Erythroblast (primary cell): ENCODE data around the gene TFAP2D.

Experiments
- GATA1 ChIP-seq: IDR thresholded peaks from 2 replicates; pipeline ENCODE4 v1.6.1; 2011; ENCODE audit warnings: low read depth, mild to moderate bottlenecking, control low read depth, low read length, moderate library complexity
- POLR2A ChIP-seq: IDR thresholded peaks from 2 replicates; pipeline ENCODE4 v1.6.1; 2011; ENCODE audit warnings: mild to moderate bottlenecking, low read length

DNA sequence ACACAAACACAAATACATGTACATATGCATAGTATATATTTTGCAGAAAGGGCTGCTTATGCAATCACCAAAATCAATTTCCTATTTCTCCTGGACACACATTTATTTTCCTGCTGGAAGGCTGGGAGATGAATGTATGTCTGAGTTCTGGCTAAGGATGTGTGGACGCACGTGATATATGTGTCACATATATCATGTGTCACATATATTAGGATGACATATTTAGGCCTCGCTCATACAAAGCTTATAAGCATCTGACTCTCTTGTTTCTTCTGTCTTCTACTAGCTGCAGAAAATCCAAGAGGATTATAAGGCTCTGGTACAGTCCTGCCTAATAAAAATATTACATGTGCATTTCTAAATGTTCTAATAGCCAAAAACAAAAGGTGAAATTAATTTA lies 47.2 kb upstream of the TFAP2D start:
- no peak for TF ChIP-seq POLR2A
- TF ChIP-seq GATA1 = no peak
